Keratinocyte (primary cell): ENCODE results near the gene MEF2B. TPM values are rescaled to one million over a fixed set of nuclear protein-coding genes. Genes with fewer than 3 reads are reported as not detected.

Source experiments
- DNase-seq: peaks from one replicate; pipeline ENCODE4 v3.0.0-alpha.2; 2011; ENCODE audit warnings: low read depth, missing footprints, low spot score
- FAIRE-seq: peaks from 2 replicates; lab custom pipeline; 2011; peaks lifted over from hg19 to GRCh38; lab: Jason Lieb, UNC
- H2AFZ ChIP-seq: 2 replicates; pipeline ENCODE4 v1.6.0; 2012; ENCODE audit warnings: low read length, control low read depth, inconsistent platforms; ENCODE audit not compliant: control insufficient read depth
- H3K27ac ChIP-seq: 2 replicates; pipeline ENCODE4 v1.5.1; 2011; ENCODE audit warnings: low read length; ENCODE audit not compliant: control insufficient read depth, insufficient read depth
- H3K27me3 ChIP-seq: 3 replicates; pipeline ENCODE4 v1.6.0; 2011; ENCODE audit warnings: low read length; ENCODE audit not compliant: control insufficient read depth, insufficient read depth; ENCODE audit errors: extremely low read depth
- H3K36me3 ChIP-seq, 2 experiments: 2 replicates in 1 of 2; 3 replicates in 1 of 2; pipeline ENCODE4 v1.5.1; 2011; ENCODE audit warnings: low read length in 2 of 2, mild to moderate bottlenecking in 1 of 2; ENCODE audit not compliant: control insufficient read depth in 2 of 2, insufficient read depth in 2 of 2; ENCODE audit errors: extremely low read depth in 1 of 2
- H3K4me1 ChIP-seq: 3 replicates; pipeline ENCODE4 v1.5.1; 2011; ENCODE audit warnings: low read length; ENCODE audit not compliant: control insufficient read depth, insufficient read depth; ENCODE audit errors: extremely low read depth
- H3K4me2 ChIP-seq: 3 replicates; pipeline ENCODE4 v1.6.0; 2011; ENCODE audit warnings: low read depth, low read length; ENCODE audit not compliant: control insufficient read depth, insufficient read depth; ENCODE audit errors: extremely low read depth
- H3K4me3 ChIP-seq, 3 experiments: fragments of 200-600 bp in 1 of 3; sonication (generic) in 1 of 3; 2 replicates in 2 of 3; 3 replicates in 1 of 3; pipeline ENCODE4 v1.5.1; 2011 to 2016; ENCODE audit warnings: low read length in 3 of 3, mild to moderate bottlenecking in 3 of 3, control low read depth in 2 of 3, inconsistent platforms in 1 of 3, low read depth in 1 of 3, mixed read lengths in 1 of 3, mixed run types in 1 of 3, moderate library complexity in 1 of 3; ENCODE audit not compliant: control insufficient read depth in 2 of 3, insufficient read depth in 2 of 3; ENCODE audit errors: extremely low read depth in 1 of 3
- H3K79me2 ChIP-seq: 2 replicates; pipeline ENCODE4 v1.6.0; 2012; ENCODE audit warnings: low read length; ENCODE audit not compliant: control insufficient read depth, insufficient read depth
- H3K9ac ChIP-seq: 3 replicates; pipeline ENCODE4 v1.6.0; 2011; ENCODE audit warnings: low read length; ENCODE audit not compliant: control insufficient read depth, insufficient read depth; ENCODE audit errors: extremely low read depth
- H3K9me1 ChIP-seq: 3 replicates; pipeline ENCODE4 v1.6.0; 2011; ENCODE audit warnings: low read length; ENCODE audit not compliant: control insufficient read depth, insufficient read depth; ENCODE audit errors: extremely low read depth
- H3K9me3 ChIP-seq: 2 replicates; pipeline ENCODE4 v1.5.1; 2012; ENCODE audit warnings: low read depth, low read length; ENCODE audit not compliant: control insufficient read depth
- H4K20me1 ChIP-seq: 3 replicates; pipeline ENCODE4 v1.6.0; 2011; ENCODE audit warnings: low read length; ENCODE audit not compliant: control insufficient read depth, insufficient read depth; ENCODE audit errors: extremely low read depth
- EZH2 ChIP-seq: IDR thresholded peaks from one replicate; pipeline ENCODE4 v1.6.1; 2012; ENCODE audit warnings: inconsistent platforms, mild to moderate bottlenecking, low read length, moderate library complexity
- dilution Hi-C: fragments of 300-500 bp; cut with MboI; formaldehyde crosslinking; loops from one replicate; pipeline ENCODE4 v1.7.0; 2020; ENCODE audit warnings: low sequenced_read_pairs; ENCODE audit not compliant: extremely low pct_ligation_motif_present
- polyA plus RNA-seq, 5 experiments: library from polyadenylated mRNA; depleted of rRNA in 3 of 5; stranded (reverse) in 3 of 5; stranded (forward) in 1 of 5; unstranded in 1 of 5; fragments of >200 nt; gene quantifications; 1 replicate in 1 of 5; 2 replicates in 3 of 5; 3 replicates in 1 of 5; pipeline versions ENCODE4 v1.2.1 to v1.2.3, GENCODE V29; 2011 to 2012; ENCODE audit warnings: missing spikeins in 2 of 5, low read depth in 1 of 5, low replicate concordance in 1 of 5
- TF ChIP-seq, protein P1 (sequence below), 3 experiments: IDR thresholded peaks in 1 of 3; conservative IDR thresholded peaks in 1 of 3; optimal IDR thresholded peaks in 1 of 3; 2 replicates in 2 of 3; 3 replicates in 1 of 3; pipeline versions ENCODE3 to v1.5.1; 2011; ENCODE audit warnings: low read length in 3 of 3, mild to moderate bottlenecking in 3 of 3, moderate library complexity in 2 of 3, control low read depth in 1 of 3, inconsistent platforms in 1 of 3; ENCODE audit not compliant: insufficient read depth in 2 of 3; ENCODE audit errors: extremely low read depth in 1 of 3

MEF2B gene
- polyA plus RNA-seq, 1 donor (not counting 4 experiments of a cell fraction or from before 2014, with no cell fraction given), result 0.05 TPM

- Histone ChIP-seq H2AFZ (no peak overlapping the region), H3K79me2 (peaks cover 3% of the 10 kb centered on the region), H3K9me1 (no peaks in the 10 kb centered on the region), H3K9ac (no peak overlapping the region), H3K9me3 (peaks cover 7% of the 10 kb centered on the region), H4K20me1 (no peaks in the 10 kb centered on the region), H3K4me1 (peaks cover 6% of the 10 kb centered on the region), H3K27ac (no peak overlapping the region), H3K4me3 (no peak overlapping the region), H3K4me2 (no peak overlapping the region), H3K27me3 (no peaks in the 10 kb centered on the region), H3K36me3 (peaks cover under 1 to 4% of the 10 kb centered on the region in 2 experiments)
- TF ChIP-seq EZH2, result no peak
- TF ChIP-seq, protein P1, sequence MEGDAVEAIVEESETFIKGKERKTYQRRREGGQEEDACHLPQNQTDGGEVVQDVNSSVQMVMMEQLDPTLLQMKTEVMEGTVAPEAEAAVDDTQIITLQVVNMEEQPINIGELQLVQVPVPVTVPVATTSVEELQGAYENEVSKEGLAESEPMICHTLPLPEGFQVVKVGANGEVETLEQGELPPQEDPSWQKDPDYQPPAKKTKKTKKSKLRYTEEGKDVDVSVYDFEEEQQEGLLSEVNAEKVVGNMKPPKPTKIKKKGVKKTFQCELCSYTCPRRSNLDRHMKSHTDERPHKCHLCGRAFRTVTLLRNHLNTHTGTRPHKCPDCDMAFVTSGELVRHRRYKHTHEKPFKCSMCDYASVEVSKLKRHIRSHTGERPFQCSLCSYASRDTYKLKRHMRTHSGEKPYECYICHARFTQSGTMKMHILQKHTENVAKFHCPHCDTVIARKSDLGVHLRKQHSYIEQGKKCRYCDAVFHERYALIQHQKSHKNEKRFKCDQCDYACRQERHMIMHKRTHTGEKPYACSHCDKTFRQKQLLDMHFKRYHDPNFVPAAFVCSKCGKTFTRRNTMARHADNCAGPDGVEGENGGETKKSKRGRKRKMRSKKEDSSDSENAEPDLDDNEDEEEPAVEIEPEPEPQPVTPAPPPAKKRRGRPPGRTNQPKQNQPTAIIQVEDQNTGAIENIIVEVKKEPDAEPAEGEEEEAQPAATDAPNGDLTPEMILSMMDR (optimal IDR thresholded peaks at IDR 0.05 in 1 of 3, IDR thresholded peaks at IDR 0.05 in 1 of 3, conservative IDR thresholded peaks at IDR 0.05 in 1 of 3; ENCODE audit: extremely low read depth in 1 of 3, insufficient read depth in 2 of 3, low read length in 3 of 3), result no peak
- DNase-seq (no peak), FAIRE-seq (no peak)
- dilution Hi-C loops, result no loop called here
Measured at GRCh38 chr19:19133985-19134384, 36.1 kb downstream of the MEF2B start.

DNA sequence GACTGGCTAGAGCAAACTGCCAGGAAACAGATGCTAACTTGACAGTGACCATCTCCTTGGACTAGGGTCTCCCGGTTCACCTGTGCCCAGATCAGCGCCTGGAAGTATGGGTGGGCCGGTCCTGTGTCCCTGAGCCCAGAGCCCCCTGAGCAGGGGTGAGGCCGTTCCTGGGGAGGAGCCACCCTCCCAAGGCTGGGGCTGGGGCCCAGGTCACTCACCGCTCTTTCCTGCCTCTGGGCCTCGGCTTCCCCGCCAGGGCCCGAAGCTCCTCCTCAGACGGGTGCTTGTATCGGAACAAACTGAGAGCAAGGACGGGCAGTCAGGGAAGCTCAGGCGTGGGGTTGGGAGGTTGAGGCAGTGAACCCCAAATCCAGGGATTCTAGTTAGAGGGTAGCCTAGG, 37.2 kb downstream of the MEF2B start:
- H3K27ac ChIP-seq, result no peak overlapping the region
- H3K9me3 ChIP-seq, result peaks cover 7% of the 10 kb centered on the region
- no peak overlapping the region for H3K9ac ChIP-seq
- peaks cover 6% of the 10 kb centered on the region for H3K4me1 ChIP-seq
- no peak for DNase-seq
- H3K36me3 ChIP-seq, result peaks cover 2 to 4% of the 10 kb centered on the region in 2 experiments
- no peak for TF ChIP-seq EZH2
- TF ChIP-seq, protein P1 (optimal IDR thresholded peaks at IDR 0.05 in 1 of 3, IDR thresholded peaks at IDR 0.05 in 1 of 3, conservative IDR thresholded peaks at IDR 0.05 in 1 of 3; ENCODE audit: extremely low read depth in 1 of 3, insufficient read depth in 2 of 3, low read length in 3 of 3), result no peak
- peaks cover 3% of the 10 kb centered on the region for H3K79me2 ChIP-seq
- no peaks in the 10 kb centered on the region for H3K27me3 ChIP-seq
- H2AFZ ChIP-seq, result no peak overlapping the region
- no peak for FAIRE-seq
- dilution Hi-C loops, result no loop called here
- H3K9me1 ChIP-seq, result no peaks in the 10 kb centered on the region
- no peaks in the 10 kb centered on the region for H4K20me1 ChIP-seq
- H3K4me3 ChIP-seq, result no peak overlapping the region
- H3K4me2 ChIP-seq, result no peak overlapping the region
